Spleen (tissue), 11 donors: ENCODE results near the gene PATZ1. TPM values are rescaled to one million over a fixed set of nuclear protein-coding genes. Genes with fewer than 3 reads are reported as not detected.

Experiments used
- DNase-seq: peaks from one replicate; pipeline ENCODE4 v3.0.0-alpha.2; 2020
- H3K27ac ChIP-seq, 8 donors: fragments of 200-600 bp; sonication (generic) in 7 of 8; 1 replicate in 4 of 8; 2 replicates in 4 of 8; pipeline versions ENCODE4 v1.5.0 to v1.8.0; 2016 to 2021; ENCODE audit warnings: inconsistent platforms in 4 of 8, mild to moderate bottlenecking in 4 of 8, moderate library complexity in 1 of 8
- H3K27me3 ChIP-seq, 7 donors: fragments of 200-600 bp; sonication (generic) in 6 of 7; replicated peaks in 1 of 7; 1 replicate in 4 of 7; 2 replicates in 3 of 7; pipeline versions ENCODE4 v1.5.0 to v1.8.0; 2016 to 2021; ENCODE audit warnings: inconsistent platforms in 3 of 7, mild to moderate bottlenecking in 1 of 7
- H3K36me3 ChIP-seq, 6 donors: fragments of 200-600 bp; sonication (generic) in 5 of 6; 1 replicate in 4 of 6; 2 replicates in 2 of 6; pipeline versions ENCODE4 v1.5.0 to v1.8.0; 2016 to 2021; ENCODE audit warnings: inconsistent platforms in 2 of 6
- H3K4me1 ChIP-seq, 6 donors: fragments of 200-600 bp; sonication (generic) in 5 of 6; 1 replicate in 3 of 6; 2 replicates in 3 of 6; pipeline versions ENCODE4 v1.5.0 to v1.8.0; 2016 to 2021; ENCODE audit warnings: inconsistent platforms in 3 of 6
- H3K4me3 ChIP-seq, 8 donors: fragments of 200-600 bp; sonication (generic) in 7 of 8; 1 replicate in 4 of 8; 2 replicates in 4 of 8; pipeline versions ENCODE4 v1.5.0 to v1.8.0; 2016 to 2021; ENCODE audit warnings: inconsistent platforms in 4 of 8, mild to moderate bottlenecking in 4 of 8, moderate library complexity in 2 of 8
- H3K9me3 ChIP-seq, 8 donors: fragments of 200-600 bp; sonication (generic) in 7 of 8; 1 replicate in 4 of 8; 2 replicates in 4 of 8; pipeline versions ENCODE4 v1.5.0 to v1.8.0; 2016 to 2021; ENCODE audit warnings: inconsistent platforms in 4 of 8
- CTCF ChIP-seq, 11 experiments: fragments of 200-600 bp in 7 of 11; fragments of 450-650 bp in 4 of 11; sonication (generic) in 4 of 11; IDR thresholded peaks in 8 of 11; conservative IDR thresholded peaks in 3 of 11; 1 replicate in 7 of 11; 2 replicates in 4 of 11; pipeline versions ENCODE4 v1.4.0 to v1.8.0; 2016 to 2021; ENCODE audit warnings: antibody characterized with exemption in 11 of 11, inconsistent platforms in 4 of 11, mild to moderate bottlenecking in 1 of 11
- POLR2A ChIP-seq, 3 donors: fragments of 450-650 bp; IDR thresholded peaks; one replicate each; pipeline ENCODE4 v1.5.1; 2017; ENCODE audit warnings: antibody characterized with exemption in 3 of 3, mild to moderate bottlenecking in 1 of 3
- POLR2AphosphoS5 ChIP-seq, 3 donors: sonication (generic); formaldehyde crosslinking; IDR thresholded peaks; one replicate each; pipeline ENCODE4 v1.5.1; 2017; ENCODE audit warnings: antibody characterized with exemption in 3 of 3
- WGBS, 5 donors: extraction: QIAGEN DNeasy Blood & Tissue Kit in 3 of 5; methylation state at CpG; one replicate each; pipeline versions ENCODE4 v1.1.5 to v1.1.7; 2013 to 2018; 5-methylcytosine and 5-hydroxymethylcytosine counted together
- intact Hi-C: fragments of 100-400 bp; cut with DNase I; formaldehyde crosslinking; loops from one replicate; pipeline ENCODE4 v1.15.0; 2023; ENCODE audit warnings: low total_unique reads
- polyA plus RNA-seq, 3 donors: library from polyadenylated mRNA; stranded (reverse); fragments of 200-250 nt; gene quantifications; one replicate each; pipeline ENCODE4 v1.2.1, GENCODE V29; 2013
- total RNA-seq, 7 donors: library from RNA; depleted of rRNA in 3 of 7; stranded (reverse); fragments of >200 nt in 3 of 7; fragmentation: NEBNext Ultra II Directional in 4 of 7; extraction: Animal tissue kit (Norgen Biotek cat#: 25700) in 4 of 7; gene quantifications; one replicate each; pipeline versions ENCODE4 v1.1.0 to v1.2.1, GENCODE V29; 2016 to 2021
- donor health status: healthy with polysubstance abuse.
- donor health status: DM: no; HTN: no; CAD: no; lungs with moderate emphysema.
- donor health status: DM: no; HTN: no; CAD: no.
- donor health status: Bipolar disorder and iron deficiency.
- donor health status: healthy.
- donor health status: DM: no; HTN: no; CAD: no.
- donor health status: DM: yes; HTN: yes; CAD: no.

PATZ1 gene
- total and polyA plus RNA-seq, 10 donors, result 19.8 to 36.9 (median 27.7) TPM

GRCh38 chr22:31340765-31341247 is 5.3 kb downstream of the PATZ1 start:
- 12 to 33% (median 20%) methylated on average over 2 of the region's 2 CpGs for WGBS, 5 donors
- no peak for DNase-seq
- intact Hi-C loops, result loop anchor here (10.0 kb wide), 1 partner anchor 294 kb away; no protein-coding TSS in a partner anchor
- Histone ChIP-seq H3K36me3 (peaks cover 0 to 85% (median 50%) of the 10 kb centered on the region in 6 donors), H3K4me3 (no peak overlapping the region), H3K9me3 (no peaks in the 10 kb centered on the region), H3K27ac (peak overlapping the region in 2 of 8 donors; percentile 18 to 52), H3K4me1 (peaks cover 34 to 78% (median 65%) of the 10 kb centered on the region in 6 donors), H3K27me3 (no peaks in the 10 kb centered on the region)
- TF ChIP-seq POLR2A (IDR thresholded peaks at IDR 0.05) (no peak), POLR2AphosphoS5 (IDR thresholded peaks at IDR 0.05) (no peak), CTCF (IDR thresholded peaks at IDR 0.05 in 8 of 11, conservative IDR thresholded peaks at IDR 0.05 in 3 of 11) (no peak)

- H3K4me3 ChIP-seq, result no peak overlapping the region
- no peaks in the 10 kb centered on the region for H3K9me3 ChIP-seq
- no peak for DNase-seq
- no peak for TF ChIP-seq POLR2A (IDR thresholded peaks at IDR 0.05)
- TF ChIP-seq CTCF (IDR thresholded peaks at IDR 0.05 in 8 of 11, conservative IDR thresholded peaks at IDR 0.05 in 3 of 11), result no peak
- TF ChIP-seq POLR2AphosphoS5 (IDR thresholded peaks at IDR 0.05), result no peak
- no peaks in the 10 kb centered on the region for H3K27me3 ChIP-seq
- WGBS, 5 donors, result 82 to 93% (median 90%) methylated on average over 6 of the region's 6 CpGs
- H3K27ac ChIP-seq, result peak overlapping the region in 1 of 8 donors; percentile 52
- intact Hi-C loops, result loop anchor here (10.0 kb wide), 1 partner anchor 294 kb away; no protein-coding TSS in a partner anchor
- H3K4me1 ChIP-seq, result peaks cover 34 to 77% (median 62%) of the 10 kb centered on the region in 6 donors
- H3K36me3 ChIP-seq, result peaks cover 0 to 90% (median 54%) of the 10 kb centered on the region in 6 donors
Observed at GRCh38 chr22:31340360-31340759, 5.8 kb downstream of the PATZ1 start.

GRCh38 chr22:31339148-31339832 is 6.9 kb downstream of the PATZ1 start:
- Histone ChIP-seq H3K36me3 (peaks cover 0 to 95% (median 65%) of the 10 kb centered on the region in 6 donors), H3K4me1 (peaks cover 23 to 77% (median 51%) of the 10 kb centered on the region in 6 donors), H3K4me3 (no peak overlapping the region), H3K9me3 (no peaks in the 10 kb centered on the region), H3K27ac (peak overlapping the region in 1 of 8 donors; percentile 52), H3K27me3 (no peaks in the 10 kb centered on the region)
- no peak for DNase-seq
- 83 to 91% (median 89%) methylated on average over 6 of the region's 6 CpGs for WGBS, 5 donors
- intact Hi-C loops, result no loop called here
- TF ChIP-seq POLR2A (IDR thresholded peaks at IDR 0.05), result no peak
- no peak for TF ChIP-seq CTCF (IDR thresholded peaks at IDR 0.05 in 8 of 11, conservative IDR thresholded peaks at IDR 0.05 in 3 of 11)
- TF ChIP-seq POLR2AphosphoS5 (IDR thresholded peaks at IDR 0.05), result no peak

GRCh38 chr22:31337178-31337577 is 9.0 kb downstream of the PATZ1 start:
- Histone ChIP-seq H3K9me3 (no peaks in the 10 kb centered on the region), H3K4me3 (no peak overlapping the region), H3K27ac (no peak overlapping the region), H3K4me1 (peaks cover 2 to 65% (median 30%) of the 10 kb centered on the region in 6 donors), H3K27me3 (no peaks in the 10 kb centered on the region), H3K36me3 (peaks cover 0 to 100% (median 81%) of the 10 kb centered on the region in 6 donors)
- WGBS, 5 donors, result 87 to 92% (median 89%) methylated on average over 5 of the region's 5 CpGs
- DNase-seq, result no peak
- intact Hi-C loops, result no loop called here
- TF ChIP-seq POLR2AphosphoS5 (IDR thresholded peaks at IDR 0.05), result no peak
- no peak for TF ChIP-seq POLR2A (IDR thresholded peaks at IDR 0.05)
- TF ChIP-seq CTCF (IDR thresholded peaks at IDR 0.05 in 8 of 11, conservative IDR thresholded peaks at IDR 0.05 in 3 of 11), result no peak
